Spleen (tissue), 11 donors: Measurements from ENCODE around the gene PSMA7. TPM values are rescaled to one million over a fixed set of nuclear protein-coding genes. Genes with fewer than 3 reads are reported as not detected.

Experiments used
- DNase-seq: peaks from one replicate; pipeline ENCODE4 v3.0.0-alpha.2; 2020
- H3K27ac ChIP-seq, 8 donors: fragments of 200-600 bp; sonication (generic) in 7 of 8; 1 replicate in 4 of 8; 2 replicates in 4 of 8; pipeline versions ENCODE4 v1.5.0 to v1.8.0; 2016 to 2021; ENCODE audit warnings: inconsistent platforms in 4 of 8, mild to moderate bottlenecking in 4 of 8, moderate library complexity in 1 of 8
- H3K27me3 ChIP-seq, 7 donors: fragments of 200-600 bp; sonication (generic) in 6 of 7; replicated peaks in 1 of 7; 1 replicate in 4 of 7; 2 replicates in 3 of 7; pipeline versions ENCODE4 v1.5.0 to v1.8.0; 2016 to 2021; ENCODE audit warnings: inconsistent platforms in 3 of 7, mild to moderate bottlenecking in 1 of 7
- H3K36me3 ChIP-seq, 6 donors: fragments of 200-600 bp; sonication (generic) in 5 of 6; 1 replicate in 4 of 6; 2 replicates in 2 of 6; pipeline versions ENCODE4 v1.5.0 to v1.8.0; 2016 to 2021; ENCODE audit warnings: inconsistent platforms in 2 of 6
- H3K4me1 ChIP-seq, 6 donors: fragments of 200-600 bp; sonication (generic) in 5 of 6; 1 replicate in 3 of 6; 2 replicates in 3 of 6; pipeline versions ENCODE4 v1.5.0 to v1.8.0; 2016 to 2021; ENCODE audit warnings: inconsistent platforms in 3 of 6
- H3K4me3 ChIP-seq, 8 donors: fragments of 200-600 bp; sonication (generic) in 7 of 8; 1 replicate in 4 of 8; 2 replicates in 4 of 8; pipeline versions ENCODE4 v1.5.0 to v1.8.0; 2016 to 2021; ENCODE audit warnings: inconsistent platforms in 4 of 8, mild to moderate bottlenecking in 4 of 8, moderate library complexity in 2 of 8
- H3K9me3 ChIP-seq, 8 donors: fragments of 200-600 bp; sonication (generic) in 7 of 8; 1 replicate in 4 of 8; 2 replicates in 4 of 8; pipeline versions ENCODE4 v1.5.0 to v1.8.0; 2016 to 2021; ENCODE audit warnings: inconsistent platforms in 4 of 8
- CTCF ChIP-seq, 11 experiments: fragments of 200-600 bp in 7 of 11; fragments of 450-650 bp in 4 of 11; sonication (generic) in 4 of 11; IDR thresholded peaks in 8 of 11; conservative IDR thresholded peaks in 3 of 11; 1 replicate in 7 of 11; 2 replicates in 4 of 11; pipeline versions ENCODE4 v1.4.0 to v1.8.0; 2016 to 2021; ENCODE audit warnings: antibody characterized with exemption in 11 of 11, inconsistent platforms in 4 of 11, mild to moderate bottlenecking in 1 of 11
- POLR2A ChIP-seq, 3 donors: fragments of 450-650 bp; IDR thresholded peaks; one replicate each; pipeline ENCODE4 v1.5.1; 2017; ENCODE audit warnings: antibody characterized with exemption in 3 of 3, mild to moderate bottlenecking in 1 of 3
- POLR2AphosphoS5 ChIP-seq, 3 donors: sonication (generic); formaldehyde crosslinking; IDR thresholded peaks; one replicate each; pipeline ENCODE4 v1.5.1; 2017; ENCODE audit warnings: antibody characterized with exemption in 3 of 3
- WGBS, 5 donors: extraction: QIAGEN DNeasy Blood & Tissue Kit in 3 of 5; methylation state at CpG; one replicate each; pipeline versions ENCODE4 v1.1.5 to v1.1.7; 2013 to 2018; 5-methylcytosine and 5-hydroxymethylcytosine counted together
- intact Hi-C: fragments of 100-400 bp; cut with DNase I; formaldehyde crosslinking; loops from one replicate; pipeline ENCODE4 v1.15.0; 2023; ENCODE audit warnings: low total_unique reads
- polyA plus RNA-seq, 3 donors: library from polyadenylated mRNA; stranded (reverse); fragments of 200-250 nt; gene quantifications; one replicate each; pipeline ENCODE4 v1.2.1, GENCODE V29; 2013
- total RNA-seq, 7 donors: library from RNA; depleted of rRNA in 3 of 7; stranded (reverse); fragments of >200 nt in 3 of 7; fragmentation: NEBNext Ultra II Directional in 4 of 7; extraction: Animal tissue kit (Norgen Biotek cat#: 25700) in 4 of 7; gene quantifications; one replicate each; pipeline versions ENCODE4 v1.1.0 to v1.2.1, GENCODE V29; 2016 to 2021
- donor health status: healthy with polysubstance abuse.
- donor health status: DM: no; HTN: no; CAD: no; lungs with moderate emphysema.
- donor health status: DM: no; HTN: no; CAD: no.
- donor health status: Bipolar disorder and iron deficiency.
- donor health status: healthy.
- donor health status: DM: no; HTN: no; CAD: no.
- donor health status: DM: yes; HTN: yes; CAD: no.

PSMA7 gene
- total and polyA plus RNA-seq, 10 donors = 157 to 281 (median 184) TPM

GRCh38 chr20:62096421-62097380, 46.5 kb downstream of the PSMA7 start:
- intact Hi-C loops = no loop called here
- Histone ChIP-seq H3K4me3 (no peak overlapping the region), H3K36me3 (no peaks in the 10 kb centered on the region), H3K27ac (no peak overlapping the region), H3K4me1 (no peaks in the 10 kb centered on the region), H3K9me3 (peaks cover 0 to 54% (median 20%) of the 10 kb centered on the region in 8 donors), H3K27me3 (peaks cover 0 to 26% (median 0%) of the 10 kb centered on the region in 7 donors)
- WGBS, 5 donors = 78 to 88% (median 81%) methylated on average over 23 to 30 of the region's 30 CpGs
- TF ChIP-seq POLR2AphosphoS5 (IDR thresholded peaks at IDR 0.05) (no peak), CTCF (IDR thresholded peaks at IDR 0.05 in 8 of 11, conservative IDR thresholded peaks at IDR 0.05 in 3 of 11) (no peak), POLR2A (IDR thresholded peaks at IDR 0.05) (no peak)
- no peak for DNase-seq

GRCh38 chr20:62089393-62089792, 53.8 kb downstream of the PSMA7 start:
- peak; percentile 11 for DNase-seq
- H3K27me3 ChIP-seq = peaks cover 0 to 32% (median 0%) of the 10 kb centered on the region in 7 donors
- TF ChIP-seq POLR2AphosphoS5 (IDR thresholded peaks at IDR 0.05) (no peak), POLR2A (IDR thresholded peaks at IDR 0.05) (no peak), CTCF (IDR thresholded peaks at IDR 0.05 in 8 of 11, conservative IDR thresholded peaks at IDR 0.05 in 3 of 11) (no peak)
- intact Hi-C loops = no loop called here
- H3K9me3 ChIP-seq = peaks cover 0 to 23% (median 0%) of the 10 kb centered on the region in 8 donors
- no peaks in the 10 kb centered on the region for H3K36me3 ChIP-seq
- no peak overlapping the region for H3K27ac ChIP-seq
- WGBS, 5 donors = 52 to 64% (median 59%) methylated on average over 3 of the region's 3 CpGs
- H3K4me3 ChIP-seq = no peak overlapping the region
- H3K4me1 ChIP-seq = no peaks in the 10 kb centered on the region

DNA sequence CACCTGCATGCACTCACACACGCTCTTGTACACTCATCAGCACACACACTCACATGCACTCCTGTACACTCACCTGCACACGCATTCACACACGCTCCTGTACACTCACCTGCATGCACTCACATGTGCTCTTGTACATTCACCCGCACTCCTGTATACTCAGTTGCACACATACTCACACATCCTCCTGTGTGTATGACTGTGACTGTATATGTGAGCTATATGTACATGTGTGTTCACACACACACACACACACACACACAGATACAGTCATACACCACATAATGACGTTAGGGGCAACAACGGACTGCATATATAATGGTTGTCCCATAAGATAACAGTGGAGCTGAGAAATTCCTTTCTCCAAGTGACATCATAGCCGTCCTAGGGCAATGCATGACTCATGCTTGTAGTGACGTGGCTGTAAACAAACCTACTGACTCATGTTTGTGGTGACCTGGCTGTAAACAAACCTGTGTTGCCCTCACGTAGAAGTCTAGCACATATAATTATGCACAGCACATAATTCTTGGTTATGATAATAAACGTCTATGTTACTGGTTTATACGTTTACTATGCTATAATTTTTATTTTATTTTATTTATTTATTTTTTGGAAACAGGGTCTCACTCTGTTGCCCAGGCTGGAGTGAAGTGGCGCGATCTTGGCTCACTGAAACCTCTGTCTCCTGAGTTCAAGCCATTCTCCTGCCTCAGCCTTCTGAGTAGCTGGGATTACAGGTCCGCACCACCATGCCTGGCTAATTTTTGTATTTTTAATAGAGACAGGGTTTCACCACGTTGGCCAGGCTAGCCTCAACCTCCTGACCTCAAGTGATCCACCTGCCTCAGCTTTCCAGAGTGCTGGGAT, 54.7 kb downstream of the PSMA7 start:
- TF ChIP-seq POLR2AphosphoS5 (IDR thresholded peaks at IDR 0.05) (no peak), POLR2A (IDR thresholded peaks at IDR 0.05) (no peak), CTCF (IDR thresholded peaks at IDR 0.05 in 8 of 11, conservative IDR thresholded peaks at IDR 0.05 in 3 of 11) (no peak)
- Histone ChIP-seq H3K36me3 (no peaks in the 10 kb centered on the region), H3K4me1 (no peaks in the 10 kb centered on the region), H3K4me3 (no peak overlapping the region), H3K27me3 (peaks cover 0 to 31% (median 0%) of the 10 kb centered on the region in 7 donors), H3K27ac (no peak overlapping the region), H3K9me3 (peaks cover 0 to 18% (median 0%) of the 10 kb centered on the region in 8 donors)
- 64 to 79% (median 74%) methylated on average over 15 of the region's 15 CpGs for WGBS, 5 donors
- intact Hi-C loops = no loop called here
- DNase-seq = peak; percentile 9
